ENCODE data around the gene CHD8. TPM values are rescaled to one million over a fixed set of nuclear protein-coding genes. Genes with fewer than 3 reads are reported as not detected.
A peak's percentile ranks its signal among the peaks of the same experiment; 100 is the strongest.

Gene CHD8
- total RNA-seq, 1 donor from 2014 or later: 69.1 TPM

- DNase-seq (ENCODE audit: extremely low read depth, low read depth, low spot score): peak; percentile 93
Measured at GRCh38 chr14:21437063-21437901, 18.6 kb downstream of the CHD8 start.

GRCh38 chr14:21436567-21437062 is 19.3 kb downstream of the CHD8 start:
- no peak for DNase-seq (ENCODE audit: extremely low read depth, low read depth, low spot score)

GRCh38 chr14:21431126-21431525 is 24.8 kb downstream of the CHD8 start:
- no peak for DNase-seq (ENCODE audit: extremely low read depth, low read depth, low spot score)

GRCh38 chr14:21428930-21429329 is 27.0 kb downstream of the CHD8 start:
- DNase-seq (ENCODE audit: extremely low read depth, low read depth, low spot score): no peak

- DNase-seq (ENCODE audit: extremely low read depth, low read depth, low spot score): no peak
Measured at GRCh38 chr14:21426692-21427091, 29.2 kb downstream of the CHD8 start.

- DNase-seq (ENCODE audit: extremely low read depth, low read depth, low spot score): no peak
Measured at GRCh38 chr14:21419528-21419927, 36.4 kb downstream of the CHD8 start.

GRCh38 chr14:21415329-21415728 is 40.6 kb downstream of the CHD8 start:
- DNase-seq (ENCODE audit: extremely low read depth, low read depth, low spot score): no peak

GRCh38 chr14:21414137-21414631 is 41.7 kb downstream of the CHD8 start:
- DNase-seq (ENCODE audit: extremely low read depth, low read depth, low spot score): no peak

- no peak for DNase-seq (ENCODE audit: extremely low read depth, low read depth, low spot score)
Measured at GRCh38 chr14:21408147-21408546, 47.8 kb downstream of the CHD8 start.

GRCh38 chr14:21406213-21406612 is 49.7 kb downstream of the CHD8 start:
- DNase-seq (ENCODE audit: extremely low read depth, low read depth, low spot score): no peak

- DNase-seq (ENCODE audit: extremely low read depth, low read depth, low spot score): peak; percentile 39
Measured at GRCh38 chr14:21405097-21405496, 50.8 kb downstream of the CHD8 start.

GRCh38 chr14:21399311-21399870 is 56.5 kb downstream of the CHD8 start:
- no peak for DNase-seq (ENCODE audit: extremely low read depth, low read depth, low spot score)

GRCh38 chr14:21398901-21399300 is 57.0 kb downstream of the CHD8 start:
- DNase-seq (ENCODE audit: extremely low read depth, low read depth, low spot score): no peak

GRCh38 chr14:21395450-21395849 is 60.5 kb downstream of the CHD8 start:
- no peak for DNase-seq (ENCODE audit: extremely low read depth, low read depth, low spot score)

- DNase-seq (ENCODE audit: extremely low read depth, low read depth, low spot score): no peak
Measured at GRCh38 chr14:21385188-21385904, 70.6 kb downstream of the CHD8 start.

GRCh38 chr14:21384494-21384851 is 71.5 kb downstream of the CHD8 start:
- no peak for DNase-seq (ENCODE audit: extremely low read depth, low read depth, low spot score)

- DNase-seq (ENCODE audit: extremely low read depth, low read depth, low spot score): peak; percentile 80
Measured at GRCh38 chr14:21383848-21384493, 72.0 kb downstream of the CHD8 start, which contains the start of gene SUPT16H. SUPT16H (minus strand) TSS chr14:21384019; CDS start chr14:21383927, 92 bp downstream.

- DNase-seq (ENCODE audit: extremely low read depth, low read depth, low spot score): no peak
Measured at GRCh38 chr14:21382886-21383847, 72.8 kb downstream of the CHD8 start.

- no peak for DNase-seq (ENCODE audit: extremely low read depth, low read depth, low spot score)
Measured at GRCh38 chr14:21382095-21382494, 73.8 kb downstream of the CHD8 start.

- DNase-seq (ENCODE audit: extremely low read depth, low read depth, low spot score): no peak
Measured at GRCh38 chr14:21379338-21379737, 76.6 kb downstream of the CHD8 start.
